Activated B cell treated with CpG ODN at 0.5 μM for 24 hours (primary cell): Measurements from ENCODE around the gene SLC26A5. TPM values are rescaled to one million over a fixed set of nuclear protein-coding genes. Genes with fewer than 3 reads are reported as not detected.

ENCODE experiments used
- ATAC-seq: fragments of 200-7000 bp; cut with Tn5 transposase; one replicate; pipeline ENCODE4 v1.10.0; 2021; ENCODE audit warnings: low read depth, mild to moderate bottlenecking, moderate library complexity
- CTCF ChIA-PET: fragments of 350-600 bp; sonication (Branson Sonifier 250); formaldehyde crosslinking; loops from one replicate; lab custom pipeline; 2021; ENCODE audit warnings: antibody characterized with exemption; lab: Charles Lee
- POLR2A ChIA-PET: fragments of 350-600 bp; sonication (Branson Sonifier 250); formaldehyde crosslinking; loops from one replicate; lab custom pipeline; 2021; ENCODE audit warnings: antibody characterized with exemption; lab: Charles Lee
- DNase-seq: peaks from one replicate; pipeline ENCODE4 v3.0.0; 2022
- H3K27ac Mint-ChIP-seq: one replicate; pipeline ENCODE4 v1.8.0; 2020; ENCODE audit warnings: mixed read lengths
- H3K27me3 Mint-ChIP-seq: one replicate; pipeline ENCODE4 v1.8.0; 2021; ENCODE audit warnings: mixed read lengths
- H3K36me3 Mint-ChIP-seq: one replicate; pipeline ENCODE4 v1.8.0; 2021; ENCODE audit warnings: low read depth, mixed read lengths
- H3K4me1 Mint-ChIP-seq: one replicate; pipeline ENCODE4 v1.8.0; 2021; ENCODE audit warnings: mixed read lengths
- H3K4me3 Mint-ChIP-seq: one replicate; pipeline ENCODE4 v1.8.0; 2020; ENCODE audit warnings: mild to moderate bottlenecking, mixed read lengths
- H3K9me3 Mint-ChIP-seq: one replicate; pipeline ENCODE4 v1.8.0; 2020; ENCODE audit warnings: mixed read lengths
- intact Hi-C: fragments of 100-400 bp; cut with micrococcal nuclease; formaldehyde crosslinking; loops from one replicate; pipeline ENCODE4 v1.15.1; 2024
- total RNA-seq: library from RNA; stranded (reverse); gene quantifications from 2 replicates; pipeline ENCODE4 v1.2.3, GENCODE V29; 2022
- TF ChIP-seq, protein P1 (sequence below): fragments of 200-600 bp; IDR thresholded peaks from one replicate; pipeline ENCODE4 v1.8.0; 2022; ENCODE audit warnings: antibody characterized with exemption, mild to moderate bottlenecking

The SLC26A5 gene
- total RNA-seq, 1 donor from 2014 or later: not detected

DNA sequence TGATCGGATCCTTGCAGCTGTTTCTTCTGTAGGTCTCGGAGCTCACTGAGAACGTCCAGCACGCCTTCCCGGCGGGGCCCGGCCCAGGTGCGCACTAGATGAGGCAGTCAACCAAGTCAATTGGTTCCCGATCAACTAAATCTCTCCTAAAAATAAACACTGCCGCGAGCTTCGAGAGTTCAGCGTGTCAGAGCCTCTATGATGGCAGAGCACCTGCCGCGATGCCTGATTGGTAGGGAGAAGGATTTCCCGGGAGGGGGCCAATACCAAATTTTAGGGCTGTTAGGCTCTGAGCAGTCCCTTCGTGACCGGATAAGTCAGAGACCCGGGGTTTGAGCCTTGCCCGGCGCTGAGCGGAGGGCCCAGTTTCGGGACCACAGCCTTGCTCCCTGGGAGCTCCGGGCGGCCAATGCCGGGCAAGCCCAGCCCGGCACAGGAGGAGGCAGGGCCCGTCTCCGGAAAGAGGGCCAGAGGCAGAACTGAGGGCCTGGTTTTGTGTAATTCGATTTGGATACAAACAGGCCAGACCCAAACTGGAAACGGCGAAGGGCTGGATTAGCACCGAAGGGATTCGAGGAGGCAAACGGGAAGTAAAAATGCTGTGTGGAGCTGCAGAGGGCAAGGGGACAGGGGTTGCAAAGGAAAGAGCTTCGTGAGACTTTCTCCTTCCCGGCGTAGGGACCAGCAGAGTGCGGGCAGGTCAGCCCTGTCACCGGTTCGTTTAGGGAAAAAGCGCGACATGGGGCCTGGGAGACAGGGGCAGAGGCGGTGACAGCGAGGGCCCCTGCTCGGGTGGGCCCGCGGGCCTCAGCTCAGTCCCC is 569 bp downstream of the SLC26A5 start:
- Mint-ChIP-seq H3K4me3 (peak overlapping the region; percentile 68), H3K9me3 (peaks cover 7% of the 10 kb centered on the region), H3K36me3 (no peaks in the 10 kb centered on the region), H3K27ac (no peak overlapping the region), H3K4me1 (peaks cover 10% of the 10 kb centered on the region), H3K27me3 (peaks cover 59% of the 10 kb centered on the region)
- ChIA-PET CTCF (no interaction called here), POLR2A (no interaction called here)
- DNase-seq (no peak), ATAC-seq (no peak)
- intact Hi-C loops: loop anchor here (10.0 kb wide), 2 partner anchors 1469 to 1629 kb away; no protein-coding TSS in a partner anchor
- TF ChIP-seq, protein P1, sequence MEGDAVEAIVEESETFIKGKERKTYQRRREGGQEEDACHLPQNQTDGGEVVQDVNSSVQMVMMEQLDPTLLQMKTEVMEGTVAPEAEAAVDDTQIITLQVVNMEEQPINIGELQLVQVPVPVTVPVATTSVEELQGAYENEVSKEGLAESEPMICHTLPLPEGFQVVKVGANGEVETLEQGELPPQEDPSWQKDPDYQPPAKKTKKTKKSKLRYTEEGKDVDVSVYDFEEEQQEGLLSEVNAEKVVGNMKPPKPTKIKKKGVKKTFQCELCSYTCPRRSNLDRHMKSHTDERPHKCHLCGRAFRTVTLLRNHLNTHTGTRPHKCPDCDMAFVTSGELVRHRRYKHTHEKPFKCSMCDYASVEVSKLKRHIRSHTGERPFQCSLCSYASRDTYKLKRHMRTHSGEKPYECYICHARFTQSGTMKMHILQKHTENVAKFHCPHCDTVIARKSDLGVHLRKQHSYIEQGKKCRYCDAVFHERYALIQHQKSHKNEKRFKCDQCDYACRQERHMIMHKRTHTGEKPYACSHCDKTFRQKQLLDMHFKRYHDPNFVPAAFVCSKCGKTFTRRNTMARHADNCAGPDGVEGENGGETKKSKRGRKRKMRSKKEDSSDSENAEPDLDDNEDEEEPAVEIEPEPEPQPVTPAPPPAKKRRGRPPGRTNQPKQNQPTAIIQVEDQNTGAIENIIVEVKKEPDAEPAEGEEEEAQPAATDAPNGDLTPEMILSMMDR: no peak

GRCh38 chr7:103439661-103440060 is 6.3 kb downstream of the SLC26A5 start:
- no peak for ATAC-seq
- Mint-ChIP-seq H3K9me3 (no peaks in the 10 kb centered on the region), H3K4me3 (no peak overlapping the region), H3K27me3 (peaks cover 45% of the 10 kb centered on the region), H3K27ac (no peak overlapping the region), H3K36me3 (no peaks in the 10 kb centered on the region), H3K4me1 (no peaks in the 10 kb centered on the region)
- DNase-seq: no peak
- intact Hi-C loops: loop anchor here (10.0 kb wide), 2 partner anchors 1475 to 1635 kb away; no protein-coding TSS in a partner anchor
- ChIA-PET CTCF (no interaction called here), POLR2A (no interaction called here)
- TF ChIP-seq, protein P1: no peak

- ChIA-PET CTCF (no interaction called here), POLR2A (no interaction called here)
- TF ChIP-seq, protein P1: no peak
- no peak overlapping the region for H3K27ac Mint-ChIP-seq
- H3K27me3 Mint-ChIP-seq: peaks cover 32% of the 10 kb centered on the region
- ATAC-seq (no peak), DNase-seq (no peak)
- H3K4me1 Mint-ChIP-seq: peaks cover 5% of the 10 kb centered on the region
- no peaks in the 10 kb centered on the region for H3K36me3 Mint-ChIP-seq
- H3K4me3 Mint-ChIP-seq: no peak overlapping the region
- peaks cover 5% of the 10 kb centered on the region for H3K9me3 Mint-ChIP-seq
- intact Hi-C loops: no loop called here
Observed at GRCh38 chr7:103437623-103438022, 8.4 kb downstream of the SLC26A5 start.

GRCh38 chr7:103432712-103433111 is 13.3 kb downstream of the SLC26A5 start:
- Mint-ChIP-seq H3K27ac (no peak overlapping the region), H3K4me3 (no peak overlapping the region), H3K27me3 (peaks cover 17% of the 10 kb centered on the region), H3K9me3 (peaks cover 5% of the 10 kb centered on the region), H3K36me3 (no peaks in the 10 kb centered on the region), H3K4me1 (peaks cover 7% of the 10 kb centered on the region)
- TF ChIP-seq, protein P1: no peak
- POLR2A ChIA-PET: no interaction called here
- ATAC-seq (no peak), DNase-seq (no peak)
- CTCF ChIA-PET: no interaction called here
- intact Hi-C loops: no loop called here

GRCh38 chr7:103425177-103425576 is 20.8 kb downstream of the SLC26A5 start:
- no peaks in the 10 kb centered on the region for H3K36me3 Mint-ChIP-seq
- no peaks in the 10 kb centered on the region for H3K4me1 Mint-ChIP-seq
- TF ChIP-seq, protein P1: no peak
- H3K27ac Mint-ChIP-seq: no peak overlapping the region
- CTCF ChIA-PET: no interaction called here
- intact Hi-C loops: no loop called here
- no peak overlapping the region for H3K4me3 Mint-ChIP-seq
- H3K27me3 Mint-ChIP-seq: peaks cover 14% of the 10 kb centered on the region
- ATAC-seq (no peak), DNase-seq (no peak)
- POLR2A ChIA-PET: no interaction called here
- H3K9me3 Mint-ChIP-seq: no peaks in the 10 kb centered on the region
